ENCODE results near the gene FAM76A.
A peak's percentile ranks its signal among the peaks of the same experiment; 100 is the strongest.
"Not testable (repeated sequence)": the region's sequence is repeated elsewhere in the genome, so short reads cannot be mapped to it uniquely, and the experiment has no call there.

FAM76A gene

GRCh38 chr1:27725374-27726172, at the start of gene FAM76A:
FAM76A (plus strand) TSS chr1:27725961; CDS start chr1:27726081, 120 bp downstream.
- peak; percentile 99 for DNase-seq (ENCODE audit: low spot score)

GRCh38 chr1:27676410-27676809, 49.4 kb upstream of the FAM76A start:
- no peak for DNase-seq (ENCODE audit: low spot score)

- no peak for DNase-seq (ENCODE audit: low spot score)
These were observed 47.0 kb upstream of the FAM76A start for GRCh38 chr1:27678747-27679146.

GRCh38 chr1:27680225-27680791, 45.5 kb upstream of the FAM76A start:
- not testable (repeated sequence) for DNase-seq (ENCODE audit: low spot score)

DNA sequence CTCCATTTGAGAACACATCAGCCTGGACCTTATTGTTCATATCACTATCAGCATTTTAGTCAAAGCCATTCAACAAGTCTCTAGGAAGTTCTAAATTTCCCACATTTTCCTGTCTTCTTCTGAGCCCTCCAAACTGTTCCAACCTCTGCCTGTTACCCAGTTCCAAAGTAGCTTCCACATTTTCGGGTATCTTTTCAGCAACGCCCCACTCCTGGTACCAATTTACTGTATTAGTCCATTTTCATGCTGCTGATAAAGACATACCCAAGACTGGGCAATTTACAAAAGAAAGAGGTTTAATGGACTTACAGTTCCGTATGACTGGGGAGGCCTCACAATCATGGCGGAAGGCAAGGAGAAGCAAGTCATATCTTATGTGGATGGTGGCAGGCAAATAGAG, 44.2 kb upstream of the FAM76A start:
- not testable (repeated sequence) for DNase-seq (ENCODE audit: low spot score)

GRCh38 chr1:27682351-27682944, 43.3 kb upstream of the FAM76A start:
- no peak for DNase-seq (ENCODE audit: low spot score)

DNA sequence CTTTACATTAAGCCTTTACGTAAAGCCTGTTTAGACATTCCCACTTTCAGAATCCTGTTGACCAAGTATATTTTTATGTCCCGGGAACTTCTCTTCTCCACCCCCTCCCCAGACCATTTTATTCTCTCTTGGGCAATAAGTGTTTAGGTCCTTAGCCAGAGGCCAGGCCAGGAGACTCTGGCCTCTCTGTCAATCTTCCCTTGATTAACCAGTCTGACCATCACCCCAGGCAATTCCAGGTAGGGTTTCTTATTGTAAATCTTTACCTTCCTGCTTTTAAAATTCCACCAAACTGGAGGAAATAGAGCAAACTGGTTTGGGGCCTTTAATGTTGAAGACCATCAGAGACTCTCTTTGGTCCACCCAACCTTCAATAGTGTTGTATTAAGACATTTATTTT, 41.6 kb upstream of the FAM76A start:
- no peak for DNase-seq (ENCODE audit: low spot score)

DNA sequence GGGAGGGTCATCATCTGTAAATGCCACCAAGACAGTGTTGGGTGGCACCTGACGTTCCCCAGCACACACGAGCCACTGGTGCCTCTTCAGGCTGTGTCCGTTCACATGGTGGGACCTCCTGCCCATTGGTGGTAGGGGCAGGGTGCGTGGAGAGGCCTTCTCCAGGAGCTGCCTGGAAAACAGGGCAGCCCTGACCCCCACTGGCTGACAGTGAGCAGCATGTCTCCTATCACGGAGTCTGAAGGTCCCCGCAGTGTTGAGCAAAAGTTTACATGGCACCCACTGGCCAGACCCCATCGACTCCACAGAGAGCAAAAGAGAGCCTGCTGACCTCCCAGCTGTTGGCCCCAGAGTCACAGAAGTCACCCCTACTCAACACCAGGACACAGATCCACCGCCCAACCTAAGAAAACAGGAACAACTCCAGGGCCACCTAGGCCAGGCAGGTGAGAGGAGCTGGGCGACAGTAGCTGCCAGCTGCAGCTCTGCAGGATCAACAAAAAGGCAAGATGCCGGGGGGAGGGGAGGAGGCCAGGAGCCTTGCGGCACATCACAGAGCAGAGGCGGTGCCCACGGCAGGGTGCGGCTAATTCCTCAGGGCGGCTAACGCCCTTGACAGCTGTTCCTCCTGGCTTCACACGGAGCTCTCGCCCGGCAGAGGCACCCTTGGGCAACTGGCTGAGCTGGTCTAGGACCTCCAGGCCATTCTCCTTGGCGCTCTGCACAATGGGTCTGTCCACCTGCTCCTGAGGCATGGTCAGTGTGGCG, 39.4 kb upstream of the FAM76A start:
- no peak for DNase-seq (ENCODE audit: low spot score)

DNA sequence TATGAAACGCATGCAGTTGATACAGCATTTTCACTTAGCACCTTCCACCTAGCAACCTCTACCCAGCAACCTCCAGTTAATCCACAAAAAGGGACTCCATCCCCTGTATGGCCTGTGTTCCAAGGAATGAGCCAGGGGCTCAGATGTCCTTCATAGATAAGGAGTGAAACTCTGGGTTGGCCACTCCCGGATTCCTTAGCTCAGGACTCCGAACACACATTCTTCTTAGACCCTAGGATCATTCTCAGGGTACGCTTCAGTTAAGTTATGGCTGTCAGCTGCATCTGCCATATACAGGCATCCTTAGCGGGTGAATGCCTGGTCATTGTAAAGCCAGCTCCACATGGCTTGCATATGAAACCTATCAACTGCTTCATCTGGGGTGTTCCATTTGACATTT, 37.9 kb upstream of the FAM76A start:
- DNase-seq (ENCODE audit: low spot score): no peak

DNA sequence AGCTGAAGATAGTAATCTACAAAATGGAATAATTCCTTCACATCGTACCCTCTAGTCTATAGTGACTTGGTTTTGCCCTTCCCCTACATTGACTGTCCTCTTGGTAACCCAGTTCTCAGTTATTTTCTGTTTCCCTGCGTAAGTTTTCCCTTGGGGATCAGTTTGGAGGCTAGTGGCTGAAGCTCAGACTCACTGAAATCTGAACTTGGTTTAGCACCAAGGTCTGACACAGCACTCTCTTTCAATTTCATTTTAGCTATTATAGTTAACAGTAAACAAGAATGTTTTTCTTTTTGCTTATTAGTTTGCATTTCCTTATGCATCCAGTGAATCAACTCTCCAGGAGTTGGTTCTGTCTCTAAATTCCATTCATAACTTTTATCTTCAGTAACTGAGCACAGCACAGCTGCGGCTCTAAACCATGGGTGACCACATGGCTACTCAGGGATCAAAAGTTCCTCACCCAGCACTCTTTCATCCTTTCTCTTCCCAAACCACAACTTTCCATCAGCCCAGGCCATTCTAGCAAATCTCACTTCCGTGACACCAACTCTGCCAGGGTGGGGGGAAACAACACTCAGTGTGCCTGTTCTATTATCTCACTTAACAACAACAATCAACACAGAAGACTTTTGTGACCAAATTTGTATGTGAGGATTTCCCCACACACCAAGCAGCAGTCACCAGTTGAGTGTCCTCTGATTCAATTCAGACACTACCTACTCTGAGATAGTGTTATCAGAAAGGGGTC, 36.2 kb upstream of the FAM76A start:
- peak; percentile 63 for DNase-seq (ENCODE audit: low spot score)

DNA sequence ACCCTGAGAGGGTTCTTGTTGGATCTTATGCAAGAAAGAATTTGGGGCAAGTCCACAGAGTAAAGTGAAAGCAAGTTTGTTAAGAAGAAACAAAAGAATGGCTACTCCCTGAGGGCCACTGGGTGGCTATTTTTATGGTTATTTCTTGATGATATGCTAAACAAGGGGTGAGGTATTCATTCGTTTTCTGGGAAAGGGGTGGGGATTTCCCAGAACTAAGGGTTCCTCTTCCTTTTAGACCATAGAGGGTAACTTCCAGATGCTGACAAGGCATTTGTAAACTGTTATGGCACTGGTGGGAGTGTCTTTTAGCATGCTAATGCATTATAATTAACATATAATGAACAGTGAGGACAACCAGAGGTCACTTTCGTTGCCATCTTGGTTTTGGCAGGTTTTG, 35.6 kb upstream of the FAM76A start:
- no peak for DNase-seq (ENCODE audit: low spot score)

GRCh38 chr1:27696835-27697234, 28.9 kb upstream of the FAM76A start:
- DNase-seq (ENCODE audit: low spot score): not testable (repeated sequence)

- no peak for DNase-seq (ENCODE audit: low spot score)
These were observed 20.8 kb upstream of the FAM76A start for GRCh38 chr1:27704958-27705357.

- no peak for DNase-seq (ENCODE audit: low spot score)
These were observed 20.2 kb upstream of the FAM76A start for GRCh38 chr1:27705545-27705944.

GRCh38 chr1:27710574-27710973, 15.2 kb upstream of the FAM76A start:
- DNase-seq (ENCODE audit: low spot score): no peak

- DNase-seq (ENCODE audit: low spot score): no peak
These were observed 12.5 kb upstream of the FAM76A start for GRCh38 chr1:27713139-27713725.

GRCh38 chr1:27713869-27714513, 11.8 kb upstream of the FAM76A start:
- DNase-seq (ENCODE audit: low spot score): no peak

DNA sequence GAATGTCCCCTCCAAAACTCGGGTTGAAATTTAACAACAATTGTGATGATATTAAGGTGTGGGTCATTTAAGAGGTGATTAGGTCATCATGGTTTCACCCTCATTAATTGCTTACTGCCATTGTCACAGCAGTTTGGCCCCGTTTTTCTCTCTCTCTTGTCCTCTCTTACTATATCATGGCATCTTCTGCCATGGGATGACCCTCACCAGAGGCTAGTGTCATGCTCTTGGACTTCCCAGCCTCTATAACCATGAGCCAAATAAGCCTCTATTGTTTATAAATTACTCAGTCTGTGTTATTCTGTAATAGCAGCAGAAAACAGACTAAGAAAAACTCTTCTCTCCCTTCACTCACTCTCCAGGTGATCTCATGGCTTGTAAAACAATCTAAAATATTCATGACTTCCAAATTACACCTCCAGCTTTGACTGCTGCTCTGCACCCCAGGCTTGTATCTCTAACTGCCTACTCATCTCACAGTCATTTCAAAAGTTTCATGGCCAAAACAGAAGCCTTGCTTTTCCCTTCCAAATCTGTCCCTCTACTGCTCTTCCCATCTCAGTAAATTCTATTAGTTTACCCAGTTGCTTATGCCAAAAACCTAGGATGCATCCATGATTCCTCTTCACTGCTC, 9.4 kb upstream of the FAM76A start:
- no peak for DNase-seq (ENCODE audit: low spot score)

- DNase-seq (ENCODE audit: low spot score): peak; percentile 17
These were observed 6.2 kb upstream of the FAM76A start for GRCh38 chr1:27719286-27720251.
